T-helper 2 cell treated with Interferon-gamma antibody and Interleukin-4, amounts not matched to agents 100 ng/mL and 5 ng/mL, for 36 hours (primary cell): ENCODE data around the gene DISP3. TPM values are rescaled to one million over a fixed set of nuclear protein-coding genes. Genes with fewer than 3 reads are reported as not detected.

Experiments used
- intact Hi-C: fragments of 100-400 bp; cut with micrococcal nuclease; formaldehyde crosslinking; loops from one replicate; pipeline ENCODE4 v1.15.1; 2023
- total RNA-seq: library from RNA; stranded (reverse); gene quantifications from 2 replicates; pipeline ENCODE4 v1.2.3, GENCODE V29; 2022

DISP3 gene
- 0.34 and 0.50 TPM in 2 replicates for total RNA-seq

GRCh38 chr1:11478571-11479374 is at the start of gene DISP3:
TSS of gene DISP3 (plus strand) at chr1:11479155. CDS start at chr1:11500993, 21,838 bp downstream.
- intact Hi-C loops: loop anchor here (10.0 kb wide), 1 partner anchor 166 kb away; no protein-coding TSS in a partner anchor

- intact Hi-C loops: no loop called here
Measured at GRCh38 chr1:11429226-11429625, 49.7 kb upstream of the DISP3 start.

GRCh38 chr1:11429935-11430334 is 49.0 kb upstream of the DISP3 start:
- intact Hi-C loops: no loop called here

GRCh38 chr1:11431941-11432507 is 46.9 kb upstream of the DISP3 start:
- intact Hi-C loops: no loop called here

- intact Hi-C loops: no loop called here
Measured at GRCh38 chr1:11432526-11432925, 46.4 kb upstream of the DISP3 start.

- intact Hi-C loops: no loop called here
Measured at GRCh38 chr1:11434501-11434900, 44.5 kb upstream of the DISP3 start.

GRCh38 chr1:11434926-11435325 is 44.0 kb upstream of the DISP3 start:
- intact Hi-C loops: no loop called here

- intact Hi-C loops: no loop called here
Measured at GRCh38 chr1:11438996-11439395, 40.0 kb upstream of the DISP3 start.

GRCh38 chr1:11441211-11441952 is 37.6 kb upstream of the DISP3 start:
- intact Hi-C loops: no loop called here

- intact Hi-C loops: no loop called here
Measured at GRCh38 chr1:11443043-11443442, 35.9 kb upstream of the DISP3 start.

GRCh38 chr1:11443961-11444658 is 34.8 kb upstream of the DISP3 start:
- intact Hi-C loops: no loop called here

- intact Hi-C loops: no loop called here
Measured at GRCh38 chr1:11444907-11445306, 34.0 kb upstream of the DISP3 start.

GRCh38 chr1:11447903-11448302 is 31.1 kb upstream of the DISP3 start:
- intact Hi-C loops: no loop called here

GRCh38 chr1:11448373-11449099 is 30.4 kb upstream of the DISP3 start:
- intact Hi-C loops: no loop called here

- intact Hi-C loops: no loop called here
Measured at GRCh38 chr1:11449100-11449403, 29.9 kb upstream of the DISP3 start.

- intact Hi-C loops: no loop called here
Measured at GRCh38 chr1:11450310-11450709, 28.6 kb upstream of the DISP3 start.

- intact Hi-C loops: no loop called here
Measured at GRCh38 chr1:11453742-11454491, 25.0 kb upstream of the DISP3 start.

- intact Hi-C loops: no loop called here
Measured at GRCh38 chr1:11455967-11456570, 22.9 kb upstream of the DISP3 start.

- intact Hi-C loops: no loop called here
Measured at GRCh38 chr1:11456965-11457364, 22.0 kb upstream of the DISP3 start.

GRCh38 chr1:11458811-11459275 is 20.1 kb upstream of the DISP3 start:
- intact Hi-C loops: no loop called here
